ENCODE results near the gene ATXN7L2.

DNA sequence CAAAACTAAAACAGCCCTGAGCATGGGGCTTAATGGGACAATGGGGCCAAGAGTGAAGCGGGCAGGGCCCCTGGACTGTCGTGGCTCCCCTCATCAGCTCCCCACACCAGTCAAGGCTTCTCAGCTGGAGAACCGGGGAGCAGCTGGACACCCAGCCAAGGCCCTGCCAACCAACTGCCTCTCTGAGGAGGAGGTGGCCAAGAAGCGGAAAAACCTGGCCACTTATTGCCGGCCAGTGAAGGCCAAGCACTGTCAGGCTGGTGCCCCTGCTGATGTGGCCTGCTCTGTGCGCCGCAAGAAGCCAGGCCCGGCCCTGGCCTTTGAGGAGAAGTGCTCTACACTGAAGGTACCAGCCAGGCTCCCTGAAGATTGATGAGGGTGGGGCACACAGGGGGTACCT lies 7.7 kb downstream of the ATXN7L2 start:
- TF ChIP-seq, protein P1, sequence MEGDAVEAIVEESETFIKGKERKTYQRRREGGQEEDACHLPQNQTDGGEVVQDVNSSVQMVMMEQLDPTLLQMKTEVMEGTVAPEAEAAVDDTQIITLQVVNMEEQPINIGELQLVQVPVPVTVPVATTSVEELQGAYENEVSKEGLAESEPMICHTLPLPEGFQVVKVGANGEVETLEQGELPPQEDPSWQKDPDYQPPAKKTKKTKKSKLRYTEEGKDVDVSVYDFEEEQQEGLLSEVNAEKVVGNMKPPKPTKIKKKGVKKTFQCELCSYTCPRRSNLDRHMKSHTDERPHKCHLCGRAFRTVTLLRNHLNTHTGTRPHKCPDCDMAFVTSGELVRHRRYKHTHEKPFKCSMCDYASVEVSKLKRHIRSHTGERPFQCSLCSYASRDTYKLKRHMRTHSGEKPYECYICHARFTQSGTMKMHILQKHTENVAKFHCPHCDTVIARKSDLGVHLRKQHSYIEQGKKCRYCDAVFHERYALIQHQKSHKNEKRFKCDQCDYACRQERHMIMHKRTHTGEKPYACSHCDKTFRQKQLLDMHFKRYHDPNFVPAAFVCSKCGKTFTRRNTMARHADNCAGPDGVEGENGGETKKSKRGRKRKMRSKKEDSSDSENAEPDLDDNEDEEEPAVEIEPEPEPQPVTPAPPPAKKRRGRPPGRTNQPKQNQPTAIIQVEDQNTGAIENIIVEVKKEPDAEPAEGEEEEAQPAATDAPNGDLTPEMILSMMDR (IDR thresholded peaks at IDR 0.05; ENCODE audit: poor library complexity), result no peak
- TF ChIP-seq EZH2phosphoT487 (IDR thresholded peaks at IDR 0.05; ENCODE audit: low read depth, severe bottlenecking, unreplicated experiment), result no peak

Data from hepatocyte (in vitro differentiated cells).